Measurements from ENCODE around the gene AIG1. TPM values are rescaled to one million over a fixed set of nuclear protein-coding genes. Genes with fewer than 3 reads are reported as not detected.

The AIG1 gene
- total RNA-seq, 1 experiment from 2014 or later: 51.1 TPM

DNA sequence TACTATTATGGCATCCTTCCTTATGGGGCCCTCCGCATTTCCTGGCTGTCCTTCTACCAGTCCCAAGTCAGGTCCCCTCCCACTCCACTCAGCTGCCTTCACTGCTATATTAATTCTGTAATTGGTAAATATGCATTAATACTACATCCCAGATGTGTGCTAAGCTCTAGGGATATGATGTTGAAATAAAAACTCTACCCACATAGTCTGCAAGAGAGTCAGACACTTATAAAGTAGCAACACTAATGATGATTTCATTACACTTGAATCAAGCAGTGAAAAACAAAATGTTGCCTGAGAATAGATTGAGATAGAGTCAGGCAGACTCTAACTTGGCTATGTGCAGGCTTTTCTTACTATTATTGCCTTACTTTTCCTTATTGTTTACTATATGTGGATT is 62.4 kb downstream of the AIG1 start:
- RAD21 ChIA-PET (ENCODE audit: low non-redundant PET in 1 of 2, low total read pairs in 2 of 2, uncharacterized antibody in 2 of 2, unreplicated experiment in 2 of 2): no interaction called here
- H3K27ac ChIP-seq (ENCODE audit: low read depth, low read length): no peak overlapping the region
- H3K9me3 ChIP-seq (ENCODE audit: control insufficient read depth in 1 of 2, insufficient read depth in 1 of 2, low read depth in 1 of 2, low read length in 2 of 2): no peaks in the 10 kb centered on the region
- BruUV-seq (replicated peaks): no TSS peak
- H3K27me3 ChIP-seq (ENCODE audit: insufficient read depth, low read length): no peaks in the 10 kb centered on the region
- H3K36me3 ChIP-seq (ENCODE audit: control insufficient read depth in 1 of 2, insufficient read depth in 2 of 2, low read length in 2 of 2): 0 out of 4 replicates have a peak, but pooled peaks cover 0 to 3% of the 10 kb centered on the region in 2 experiments
- H3K9ac ChIP-seq (ENCODE audit: low read length): no peak overlapping the region
- H3K4me2 ChIP-seq (ENCODE audit: low read length): no peak overlapping the region
- no peaks in the 10 kb centered on the region for H3K79me2 ChIP-seq (ENCODE audit: insufficient read depth, low read length)
- H3K4me3 ChIP-seq (replicated peaks in 1 of 2; ENCODE audit: low read depth in 1 of 2, low read length in 2 of 2): no peak overlapping the region
- ATAC-seq (no peak), DNase-seq (ENCODE audit: low read depth, low spot score) (no peak)
- POLR2A ChIA-PET: no interaction called here
- H3K4me1 ChIP-seq (ENCODE audit: control insufficient read depth in 1 of 2, insufficient read depth in 2 of 2, low read length in 2 of 2): no peaks in the 10 kb centered on the region
- H4K20me1 ChIP-seq (ENCODE audit: insufficient read depth): no peaks in the 10 kb centered on the region
- no peaks in the 10 kb centered on the region for H3K9me2 ChIP-seq (ENCODE audit: insufficient read depth)
- no peak overlapping the region for H2AFZ ChIP-seq (ENCODE audit: low read depth, low read length, poor library complexity, severe bottlenecking)
- TF ChIP-seq, protein P1, sequence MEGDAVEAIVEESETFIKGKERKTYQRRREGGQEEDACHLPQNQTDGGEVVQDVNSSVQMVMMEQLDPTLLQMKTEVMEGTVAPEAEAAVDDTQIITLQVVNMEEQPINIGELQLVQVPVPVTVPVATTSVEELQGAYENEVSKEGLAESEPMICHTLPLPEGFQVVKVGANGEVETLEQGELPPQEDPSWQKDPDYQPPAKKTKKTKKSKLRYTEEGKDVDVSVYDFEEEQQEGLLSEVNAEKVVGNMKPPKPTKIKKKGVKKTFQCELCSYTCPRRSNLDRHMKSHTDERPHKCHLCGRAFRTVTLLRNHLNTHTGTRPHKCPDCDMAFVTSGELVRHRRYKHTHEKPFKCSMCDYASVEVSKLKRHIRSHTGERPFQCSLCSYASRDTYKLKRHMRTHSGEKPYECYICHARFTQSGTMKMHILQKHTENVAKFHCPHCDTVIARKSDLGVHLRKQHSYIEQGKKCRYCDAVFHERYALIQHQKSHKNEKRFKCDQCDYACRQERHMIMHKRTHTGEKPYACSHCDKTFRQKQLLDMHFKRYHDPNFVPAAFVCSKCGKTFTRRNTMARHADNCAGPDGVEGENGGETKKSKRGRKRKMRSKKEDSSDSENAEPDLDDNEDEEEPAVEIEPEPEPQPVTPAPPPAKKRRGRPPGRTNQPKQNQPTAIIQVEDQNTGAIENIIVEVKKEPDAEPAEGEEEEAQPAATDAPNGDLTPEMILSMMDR (IDR thresholded peaks at IDR 0.05 in 2 of 3, conservative IDR thresholded peaks at IDR 0.05 in 1 of 3; ENCODE audit: borderline replicate concordance in 1 of 3, insufficient read depth in 1 of 3, low read depth in 2 of 3, low read length in 2 of 3): no peak
- TF ChIP-seq TCF7L2 (IDR thresholded peaks at IDR 0.05; ENCODE audit: borderline replicate concordance, extremely low read depth, insufficient read depth, insufficient read length): no peak
- no peak for TF ChIP-seq EGR1 (IDR thresholded peaks at IDR 0.05; ENCODE audit: low read depth)
- TF ChIP-seq EZH2 (IDR thresholded peaks at IDR 0.05): no peak
- no peak for TF ChIP-seq YY1 (IDR thresholded peaks at IDR 0.05; ENCODE audit: extremely low read depth, insufficient replicate concordance, low read depth, low read length)
- TF ChIP-seq, protein P2, sequence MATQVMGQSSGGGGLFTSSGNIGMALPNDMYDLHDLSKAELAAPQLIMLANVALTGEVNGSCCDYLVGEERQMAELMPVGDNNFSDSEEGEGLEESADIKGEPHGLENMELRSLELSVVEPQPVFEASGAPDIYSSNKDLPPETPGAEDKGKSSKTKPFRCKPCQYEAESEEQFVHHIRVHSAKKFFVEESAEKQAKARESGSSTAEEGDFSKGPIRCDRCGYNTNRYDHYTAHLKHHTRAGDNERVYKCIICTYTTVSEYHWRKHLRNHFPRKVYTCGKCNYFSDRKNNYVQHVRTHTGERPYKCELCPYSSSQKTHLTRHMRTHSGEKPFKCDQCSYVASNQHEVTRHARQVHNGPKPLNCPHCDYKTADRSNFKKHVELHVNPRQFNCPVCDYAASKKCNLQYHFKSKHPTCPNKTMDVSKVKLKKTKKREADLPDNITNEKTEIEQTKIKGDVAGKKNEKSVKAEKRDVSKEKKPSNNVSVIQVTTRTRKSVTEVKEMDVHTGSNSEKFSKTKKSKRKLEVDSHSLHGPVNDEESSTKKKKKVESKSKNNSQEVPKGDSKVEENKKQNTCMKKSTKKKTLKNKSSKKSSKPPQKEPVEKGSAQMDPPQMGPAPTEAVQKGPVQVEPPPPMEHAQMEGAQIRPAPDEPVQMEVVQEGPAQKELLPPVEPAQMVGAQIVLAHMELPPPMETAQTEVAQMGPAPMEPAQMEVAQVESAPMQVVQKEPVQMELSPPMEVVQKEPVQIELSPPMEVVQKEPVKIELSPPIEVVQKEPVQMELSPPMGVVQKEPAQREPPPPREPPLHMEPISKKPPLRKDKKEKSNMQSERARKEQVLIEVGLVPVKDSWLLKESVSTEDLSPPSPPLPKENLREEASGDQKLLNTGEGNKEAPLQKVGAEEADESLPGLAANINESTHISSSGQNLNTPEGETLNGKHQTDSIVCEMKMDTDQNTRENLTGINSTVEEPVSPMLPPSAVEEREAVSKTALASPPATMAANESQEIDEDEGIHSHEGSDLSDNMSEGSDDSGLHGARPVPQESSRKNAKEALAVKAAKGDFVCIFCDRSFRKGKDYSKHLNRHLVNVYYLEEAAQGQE (IDR thresholded peaks at IDR 0.05; ENCODE audit: low read depth): no peak
- no peak for TF ChIP-seq ELF1 (IDR thresholded peaks at IDR 0.05; ENCODE audit: borderline replicate concordance, low read depth)
- TF ChIP-seq SIN3A (IDR thresholded peaks at IDR 0.05; ENCODE audit: low read depth): no peak
- TF ChIP-seq SRF (IDR thresholded peaks at IDR 0.05; ENCODE audit: low read depth): no peak
- TF ChIP-seq FOSL1 (IDR thresholded peaks at IDR 0.05; ENCODE audit: low read depth): no peak
- TF ChIP-seq ZFX (IDR thresholded peaks at IDR 0.05): no peak
- TF ChIP-seq POLR2AphosphoS5 (IDR thresholded peaks at IDR 0.05; ENCODE audit: low read depth, low read length): no peak
- TF ChIP-seq JUND (IDR thresholded peaks at IDR 0.05): no peak
- CTCF ChIA-PET: no interaction called here
- intact Hi-C loops (cut with micrococcal nuclease): no loop called here
